Liver (tissue), 3 donors: ENCODE results near the gene PHF24.

ENCODE experiments used
- CTCF ChIP-seq: fragments of 150-350 bp; IDR thresholded peaks from 2 replicates; pipeline ENCODE4 v1.5.1; 2017; ENCODE audit warnings: improper control_type of control experiment, low read depth, low read length; ENCODE audit not compliant: missing input control
- TAF1 ChIP-seq: conservative IDR thresholded peaks from 2 replicates; pipeline ENCODE4 v1.6.1; 2016; ENCODE audit warnings: antibody characterized with exemption, mild to moderate bottlenecking
- donor health status: healthy.
- donor health status: healthy.

DNA sequence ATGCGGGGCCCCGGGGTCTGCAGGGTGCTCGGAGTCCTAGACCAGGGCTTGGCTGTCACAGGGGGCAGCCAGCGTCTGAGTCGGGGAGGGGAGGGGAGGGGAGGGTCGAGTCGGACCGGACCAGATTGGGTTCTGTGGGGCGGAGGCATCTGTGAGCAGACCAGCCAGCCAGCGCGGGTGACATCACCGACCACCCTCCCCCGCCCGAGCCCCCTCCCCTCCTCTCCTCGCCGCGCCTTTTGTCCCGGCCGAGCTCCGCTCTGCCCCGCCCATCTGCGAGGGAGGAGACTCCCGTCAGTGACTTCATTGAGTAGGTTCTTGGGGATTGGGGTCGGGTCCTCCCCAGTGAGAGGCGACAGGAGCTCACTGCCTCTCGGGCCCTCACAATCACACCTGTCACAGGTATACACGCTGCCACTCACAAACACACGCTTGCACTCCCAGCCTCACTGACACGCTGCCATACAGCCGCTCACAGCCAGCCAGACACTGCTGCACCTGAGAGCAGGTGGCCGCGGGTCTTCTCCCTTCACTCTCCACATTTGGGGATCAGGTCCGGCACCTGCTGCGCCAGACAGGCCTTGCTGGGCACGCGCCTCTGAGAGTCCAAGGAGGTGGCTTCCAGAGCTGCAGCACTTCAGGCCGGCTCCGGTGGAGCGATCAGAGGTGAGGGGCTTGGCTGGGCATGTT is 32.0 kb downstream of the PHF24 start:
- TF ChIP-seq CTCF (no peak), TAF1 (no peak)
